Central memory CD8-positive, alpha-beta T cell (primary cell): Measurements from ENCODE around the gene MEIS3.
"Not testable (repeated sequence)": the region's sequence is repeated elsewhere in the genome, so short reads cannot be mapped to it uniquely, and the experiment has no call there.

Source experiments
- ATAC-seq: fragments of 150-1000 bp; cut with Tn5 transposase; replicated peaks from 2 replicates; pipeline ENCODE4 v1.10.0; 2022; ENCODE audit warnings: mild to moderate bottlenecking, moderate FRiP score, moderate number of reproducible peaks; ENCODE audit not compliant: poor library complexity, severe bottlenecking; ENCODE audit errors: extremely low read depth
- DNase-seq, 2 donors: peaks; one replicate each; pipeline ENCODE4 v3.0.0; 2021; ENCODE audit warnings: low spot score in 2 of 2
- H3K27ac Mint-ChIP-seq: one replicate; pipeline ENCODE4 v1.8.0; 2022; ENCODE audit warnings: low read depth, mild to moderate bottlenecking, moderate library complexity, mixed read lengths
- H3K27me3 Mint-ChIP-seq: one replicate; pipeline ENCODE4 v1.8.0; 2022; ENCODE audit warnings: mixed read lengths
- H3K36me3 Mint-ChIP-seq: one replicate; pipeline ENCODE4 v1.8.0; 2022; ENCODE audit warnings: mild to moderate bottlenecking, moderate library complexity, mixed read lengths; ENCODE audit not compliant: insufficient read depth
- H3K4me1 Mint-ChIP-seq: one replicate; pipeline ENCODE4 v1.8.0; 2022; ENCODE audit warnings: mixed read lengths
- H3K4me3 Mint-ChIP-seq: one replicate; pipeline ENCODE4 v1.8.0; 2022; ENCODE audit warnings: mild to moderate bottlenecking, moderate library complexity, mixed read lengths
- H3K9me3 Mint-ChIP-seq: one replicate; pipeline ENCODE4 v1.8.0; 2022; ENCODE audit warnings: mixed read lengths

MEIS3 gene

DNA sequence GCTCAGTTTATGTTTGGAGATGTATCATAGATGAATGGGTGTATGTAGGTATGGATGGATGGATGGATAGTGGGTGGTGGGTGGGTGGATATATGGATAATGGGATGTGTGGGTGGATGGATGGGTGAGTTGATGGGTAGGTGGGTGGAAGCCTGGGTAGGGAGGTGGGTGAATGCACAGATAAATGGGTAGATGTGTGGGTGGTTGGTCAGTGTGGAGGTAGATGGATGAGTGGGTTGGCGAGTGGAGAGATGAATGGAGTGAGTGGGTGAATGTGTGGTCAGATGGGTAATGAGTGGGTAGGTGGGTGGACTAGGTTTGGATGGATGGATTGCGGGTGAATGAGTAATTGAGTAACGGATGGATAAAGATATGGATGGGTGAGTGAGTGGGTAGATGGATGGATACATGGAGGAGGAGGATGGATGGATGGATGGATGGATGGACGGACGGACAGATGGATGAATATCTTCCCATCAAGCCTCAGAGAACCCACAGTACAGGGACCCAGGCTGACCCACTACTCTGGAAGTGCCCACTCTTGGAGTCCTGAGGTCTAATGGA, 13.4 kb downstream of the MEIS3 start:
- no peak for ATAC-seq
- Mint-ChIP-seq H3K9me3 (no peaks in the 10 kb centered on the region), H3K27ac (no peak overlapping the region), H3K4me1 (no peaks in the 10 kb centered on the region), H3K27me3 (peaks cover 81% of the 10 kb centered on the region), H3K36me3 (peaks cover 2% of the 10 kb centered on the region), H3K4me3 (no peak overlapping the region)
- DNase-seq, result no peak

DNA sequence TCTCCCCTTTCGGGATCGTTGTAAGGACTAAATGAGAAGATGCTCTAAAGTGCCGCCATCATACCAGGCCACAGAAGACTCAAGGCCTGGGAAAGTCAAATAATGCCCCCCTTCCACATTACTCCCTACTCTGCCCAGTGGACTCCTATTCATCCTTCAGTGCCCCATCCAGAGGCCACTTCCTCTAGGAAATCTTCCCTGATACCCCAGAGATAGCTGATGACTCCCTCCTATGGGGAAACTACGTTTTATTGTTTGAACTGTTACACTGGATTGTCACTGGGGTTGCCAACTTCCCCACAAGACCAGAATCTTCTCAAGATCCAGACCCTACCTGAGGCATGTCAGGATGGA, 14.2 kb downstream of the MEIS3 start:
- Mint-ChIP-seq H3K27ac (no peak overlapping the region), H3K27me3 (peaks cover 82% of the 10 kb centered on the region), H3K4me1 (no peaks in the 10 kb centered on the region), H3K9me3 (no peaks in the 10 kb centered on the region), H3K4me3 (no peak overlapping the region), H3K36me3 (peaks cover 2% of the 10 kb centered on the region)
- no peak for DNase-seq
- no peak for ATAC-seq

- H3K36me3 Mint-ChIP-seq, result peaks cover 2% of the 10 kb centered on the region
- no peak overlapping the region for H3K27ac Mint-ChIP-seq
- H3K4me3 Mint-ChIP-seq, result no peak overlapping the region
- ATAC-seq, result no peak
- peaks cover 80% of the 10 kb centered on the region for H3K27me3 Mint-ChIP-seq
- DNase-seq, result no peak
- H3K4me1 Mint-ChIP-seq, result no peaks in the 10 kb centered on the region
- no peaks in the 10 kb centered on the region for H3K9me3 Mint-ChIP-seq
Observed at GRCh38 chr19:47404334-47405196, 14.8 kb downstream of the MEIS3 start.

DNA sequence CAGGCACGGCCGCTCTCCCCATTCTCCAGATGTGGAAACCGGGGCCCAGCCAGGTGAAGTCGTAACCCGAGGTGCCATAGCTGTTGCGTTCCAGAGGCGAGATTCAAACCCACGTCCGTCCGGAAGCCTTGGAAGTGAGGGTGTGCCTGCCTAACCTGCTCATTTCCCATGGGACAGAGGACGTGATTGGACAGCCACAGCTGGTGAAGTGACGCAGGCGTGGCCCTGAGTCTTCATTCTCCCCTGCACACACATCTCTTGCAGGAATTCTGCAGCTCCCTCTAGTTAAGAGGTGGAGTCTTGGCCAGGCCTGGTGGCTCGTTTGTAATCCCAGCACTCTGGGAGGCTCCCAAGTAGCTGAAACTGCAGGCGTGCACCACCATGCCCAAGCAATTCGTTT, 16.8 kb downstream of the MEIS3 start:
- Mint-ChIP-seq H3K4me3 (no peak overlapping the region), H3K27ac (no peak overlapping the region), H3K36me3 (no peaks in the 10 kb centered on the region), H3K9me3 (no peaks in the 10 kb centered on the region), H3K4me1 (no peaks in the 10 kb centered on the region), H3K27me3 (peaks cover 72% of the 10 kb centered on the region)
- DNase-seq (no peak), ATAC-seq (no peak)

GRCh38 chr19:47398707-47399597, 20.4 kb downstream of the MEIS3 start:
- ATAC-seq, result no peak
- Mint-ChIP-seq H3K4me1 (peaks cover 1% of the 10 kb centered on the region), H3K27me3 (peaks cover 42% of the 10 kb centered on the region), H3K4me3 (no peak overlapping the region), H3K9me3 (no peaks in the 10 kb centered on the region), H3K36me3 (no peaks in the 10 kb centered on the region), H3K27ac (peak overlapping the region; percentile 30)
- DNase-seq, result no peak

DNA sequence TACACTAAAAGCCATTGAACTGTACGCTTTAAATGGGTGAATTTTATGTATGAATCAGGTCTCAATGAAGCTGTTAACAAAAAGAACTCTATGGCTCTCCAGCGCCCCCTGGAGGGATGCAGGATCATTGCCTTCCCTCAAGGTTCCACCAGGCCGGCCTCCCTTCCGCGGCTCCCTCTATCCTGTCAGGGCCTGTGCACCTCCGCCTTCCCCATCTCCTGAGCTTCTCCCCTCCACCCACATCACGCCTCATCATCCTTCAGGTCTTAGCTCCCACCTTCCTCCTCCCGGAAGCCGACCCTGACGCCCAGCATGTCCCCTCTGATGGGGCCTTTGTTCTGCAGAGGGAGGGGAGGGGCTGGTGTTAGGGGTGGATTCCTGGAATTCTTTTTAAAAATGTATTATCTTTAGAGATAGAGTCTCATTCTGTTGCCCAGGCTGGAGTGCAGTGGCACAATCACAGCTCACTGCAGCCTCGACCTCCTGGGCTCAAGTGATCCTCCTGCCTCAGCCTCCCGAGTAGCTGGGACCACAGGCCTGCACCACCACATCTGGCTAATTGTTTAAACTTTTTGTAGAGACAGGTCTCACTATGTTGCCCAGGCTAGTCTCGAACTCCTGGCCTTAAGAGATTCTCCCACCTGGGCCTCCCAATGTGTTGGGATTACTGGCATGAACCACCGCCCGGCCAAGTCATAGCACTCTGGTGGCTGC, 27.7 kb downstream of the MEIS3 start:
- H3K36me3 Mint-ChIP-seq, result no peaks in the 10 kb centered on the region
- no peaks in the 10 kb centered on the region for H3K9me3 Mint-ChIP-seq
- peak; percentile 80 for ATAC-seq
- no peak overlapping the region for H3K27ac Mint-ChIP-seq
- no peak overlapping the region for H3K4me3 Mint-ChIP-seq
- peaks cover 13% of the 10 kb centered on the region for H3K4me1 Mint-ChIP-seq
- peak; percentile 72 to 87 for DNase-seq
- peaks cover 12% of the 10 kb centered on the region for H3K27me3 Mint-ChIP-seq

GRCh38 chr19:47390533-47391488, 28.5 kb downstream of the MEIS3 start:
- H3K27ac Mint-ChIP-seq, result no peak overlapping the region
- no peak for ATAC-seq
- H3K4me1 Mint-ChIP-seq, result peaks cover 13% of the 10 kb centered on the region
- H3K9me3 Mint-ChIP-seq, result no peaks in the 10 kb centered on the region
- no peaks in the 10 kb centered on the region for H3K36me3 Mint-ChIP-seq
- DNase-seq, result no peak
- no peak overlapping the region for H3K4me3 Mint-ChIP-seq
- H3K27me3 Mint-ChIP-seq, result peaks cover 12% of the 10 kb centered on the region

GRCh38 chr19:47389150-47389556, 30.2 kb downstream of the MEIS3 start:
- H3K36me3 Mint-ChIP-seq, result no peaks in the 10 kb centered on the region
- H3K27me3 Mint-ChIP-seq, result peaks cover 10% of the 10 kb centered on the region
- H3K4me1 Mint-ChIP-seq, result peaks cover 13% of the 10 kb centered on the region
- H3K9me3 Mint-ChIP-seq, result no peaks in the 10 kb centered on the region
- no peak overlapping the region for H3K4me3 Mint-ChIP-seq
- no peak for ATAC-seq
- no peak overlapping the region for H3K27ac Mint-ChIP-seq
- DNase-seq, result no peak

- not testable (repeated sequence) for ATAC-seq, H3K27me3 Mint-ChIP-seq, H3K36me3 Mint-ChIP-seq, DNase-seq, H3K4me3 Mint-ChIP-seq, H3K4me1 Mint-ChIP-seq, H3K9me3 Mint-ChIP-seq
- peak overlapping the region; percentile 13 for H3K27ac Mint-ChIP-seq
Observed at GRCh38 chr19:47388721-47389120, 30.6 kb downstream of the MEIS3 start.

DNA sequence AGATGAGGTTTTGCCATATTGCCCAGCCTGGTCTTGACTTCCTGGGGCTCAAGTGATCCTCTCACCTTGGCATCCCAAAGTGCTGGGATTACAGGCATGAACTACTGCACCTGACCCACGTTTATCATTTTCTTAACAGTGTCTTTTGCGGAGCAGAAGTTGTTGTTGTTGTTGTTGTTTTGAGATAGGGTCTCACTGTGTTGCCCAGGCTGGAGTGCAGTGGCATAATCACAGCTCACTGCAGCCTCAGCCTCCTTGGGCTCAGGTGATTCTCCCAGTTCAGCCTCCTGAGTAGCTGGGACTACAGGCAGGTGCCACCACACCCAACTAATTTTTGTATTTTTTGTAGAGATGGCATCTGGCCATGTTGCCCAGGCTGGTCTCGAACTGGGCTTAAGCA, 31.7 kb downstream of the MEIS3 start:
- DNase-seq, H3K27me3 Mint-ChIP-seq, ATAC-seq, H3K36me3 Mint-ChIP-seq, H3K4me3 Mint-ChIP-seq, H3K9me3 Mint-ChIP-seq, H3K27ac Mint-ChIP-seq: not testable (repeated sequence)
- peaks cover 16% of the 10 kb centered on the region for H3K4me1 Mint-ChIP-seq

DNA sequence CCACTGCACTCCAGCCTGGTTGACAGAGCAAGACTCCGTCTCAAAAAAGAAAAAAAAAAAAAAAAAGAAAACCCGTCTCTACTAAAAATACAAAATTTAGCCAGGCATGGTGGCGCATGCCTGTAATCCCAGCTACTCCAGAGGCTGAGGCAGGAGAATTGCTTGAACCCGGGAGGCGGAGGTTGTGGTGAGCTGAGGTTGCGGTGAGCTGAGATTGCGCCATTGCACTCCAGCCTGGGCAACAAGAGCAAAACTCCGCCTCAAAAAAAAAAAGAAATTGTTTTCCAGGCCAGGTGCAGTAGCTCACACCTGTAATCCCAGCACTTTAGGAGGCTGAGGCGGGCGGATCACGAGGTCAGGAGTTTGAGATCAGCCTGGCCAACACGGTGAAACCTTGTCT, 32.7 kb downstream of the MEIS3 start:
- not testable (repeated sequence) for H3K27me3 Mint-ChIP-seq, H3K27ac Mint-ChIP-seq, DNase-seq, ATAC-seq, H3K9me3 Mint-ChIP-seq, H3K4me3 Mint-ChIP-seq, H3K36me3 Mint-ChIP-seq
- H3K4me1 Mint-ChIP-seq, result peaks cover 24% of the 10 kb centered on the region
